ENCODE data around the gene TBCD. TPM values are rescaled to one million over a fixed set of nuclear protein-coding genes. Genes with fewer than 3 reads are reported as not detected.

Gene TBCD
- total RNA-seq, 2 donors from 2014 or later: 55.0 to 55.5 TPM

- Histone ChIP-seq H3K27me3 (replicated peaks; ENCODE audit: insufficient read depth) (no peaks in the 10 kb centered on the region), H3K9me3 (no peaks in the 10 kb centered on the region), H3K27ac (no peak overlapping the region), H3K4me1 (ENCODE audit: control insufficient read depth in 1 of 2, low read depth in 2 of 2) (no peaks in the 10 kb centered on the region), H3K36me3 (peaks cover 15% of the 10 kb centered on the region), H3K4me3 (no peak overlapping the region)
- TF ChIP-seq CTCF (IDR thresholded peaks at IDR 0.05): no peak
- no peak for DNase-seq (ENCODE audit: low spot score)
- no peak for ATAC-seq (ENCODE audit: insufficient number of reproducible peaks, low FRiP score, low read depth)
These were observed 116.0 kb downstream of the TBCD start for GRCh38 chr17:82867763-82868325.

GRCh38 chr17:82868715-82869131, 116.9 kb downstream of the TBCD start:
- TF ChIP-seq CTCF (IDR thresholded peaks at IDR 0.05): no peak
- H3K4me3 ChIP-seq: no peak overlapping the region
- H3K36me3 ChIP-seq: peaks cover 15% of the 10 kb centered on the region
- no peaks in the 10 kb centered on the region for H3K9me3 ChIP-seq
- ATAC-seq (ENCODE audit: insufficient number of reproducible peaks, low FRiP score, low read depth) (no peak), DNase-seq (ENCODE audit: low spot score) (no peak)
- H3K27me3 ChIP-seq (replicated peaks; ENCODE audit: insufficient read depth): no peaks in the 10 kb centered on the region
- H3K27ac ChIP-seq: no peak overlapping the region
- no peaks in the 10 kb centered on the region for H3K4me1 ChIP-seq (ENCODE audit: control insufficient read depth in 1 of 2, low read depth in 2 of 2)

DNA sequence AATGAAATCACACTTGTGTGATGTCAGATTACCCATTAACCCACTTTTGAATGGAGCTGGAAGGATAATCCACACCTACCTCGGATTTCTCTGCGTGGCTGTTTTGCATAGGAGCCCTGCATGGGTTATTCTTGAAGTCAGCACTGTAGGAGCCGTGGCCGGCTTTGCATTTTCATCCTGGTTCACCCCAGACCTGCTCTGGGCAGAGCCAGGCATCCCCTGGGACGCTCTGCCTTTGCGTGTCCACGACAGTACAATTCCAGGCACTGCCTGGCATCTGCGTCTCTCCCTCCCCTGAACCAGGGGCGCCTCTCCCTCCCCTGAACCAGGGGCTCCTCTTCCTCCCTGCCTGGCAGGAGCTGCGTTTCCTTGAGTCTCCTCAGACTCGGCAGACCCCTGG, 117.7 kb downstream of the TBCD start:
- no peak for DNase-seq (ENCODE audit: low spot score)

DNA sequence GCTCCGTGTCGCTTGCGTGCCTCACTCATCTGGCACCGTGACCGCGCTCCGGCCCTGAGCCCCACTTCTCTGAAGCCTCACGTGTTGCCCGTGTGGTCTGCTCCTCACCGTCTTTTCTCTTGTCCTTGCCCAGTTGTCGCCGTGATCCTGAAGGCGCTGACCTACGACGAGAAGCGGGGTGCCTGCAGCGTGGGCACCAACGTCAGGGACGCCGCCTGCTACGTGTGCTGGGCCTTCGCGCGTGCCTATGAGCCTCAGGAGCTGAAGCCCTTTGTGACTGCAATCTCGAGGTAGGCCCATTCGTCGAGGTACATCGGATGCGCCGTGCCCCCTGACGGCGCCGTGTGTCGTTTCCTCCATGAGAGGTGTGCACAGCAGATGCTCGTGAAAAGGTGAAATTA, 118.2 kb downstream of the TBCD start:
- no peak for ATAC-seq (ENCODE audit: insufficient number of reproducible peaks, low FRiP score, low read depth)
- H3K4me1 ChIP-seq (ENCODE audit: control insufficient read depth in 1 of 2, low read depth in 2 of 2): no peaks in the 10 kb centered on the region
- H3K9me3 ChIP-seq: no peaks in the 10 kb centered on the region
- DNase-seq (ENCODE audit: low spot score): no peak
- no peak for TF ChIP-seq CTCF (IDR thresholded peaks at IDR 0.05)
- H3K36me3 ChIP-seq: peaks cover 15% of the 10 kb centered on the region
- no peaks in the 10 kb centered on the region for H3K27me3 ChIP-seq (replicated peaks; ENCODE audit: insufficient read depth)
- H3K27ac ChIP-seq: no peak overlapping the region
- H3K4me3 ChIP-seq: no peak overlapping the region

More for the DNA sequence above, 117.7 kb downstream of the TBCD start:
- H3K9me3 ChIP-seq: no peaks in the 10 kb centered on the region
- ATAC-seq (ENCODE audit: insufficient number of reproducible peaks, low FRiP score, low read depth): no peak
- no peak overlapping the region for H3K4me3 ChIP-seq
- H3K27ac ChIP-seq: no peak overlapping the region
- H3K4me1 ChIP-seq (ENCODE audit: control insufficient read depth in 1 of 2, low read depth in 2 of 2): no peaks in the 10 kb centered on the region
- no peak for TF ChIP-seq CTCF (IDR thresholded peaks at IDR 0.05)
- peaks cover 15% of the 10 kb centered on the region for H3K36me3 ChIP-seq
- no peaks in the 10 kb centered on the region for H3K27me3 ChIP-seq (replicated peaks; ENCODE audit: insufficient read depth)

DNA sequence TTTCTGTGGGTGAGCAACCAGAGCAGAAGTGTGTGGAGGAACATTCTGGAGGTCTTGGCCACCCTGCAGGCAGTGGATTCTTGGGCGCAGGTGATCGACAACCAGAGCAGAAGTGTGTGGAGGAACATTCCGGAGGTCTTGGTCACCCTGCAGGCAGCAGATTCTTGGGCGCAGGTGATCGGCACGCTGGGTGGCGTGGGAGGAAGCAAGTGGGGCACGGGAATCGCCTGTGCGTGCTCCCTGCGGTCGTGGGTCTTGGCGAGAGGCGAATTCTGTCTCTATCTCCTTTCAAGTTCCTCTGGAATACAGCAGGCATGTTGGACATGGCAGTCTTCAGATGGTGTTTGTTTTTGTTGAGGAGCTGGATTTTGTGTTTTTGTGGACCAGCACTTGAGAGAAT, 118.7 kb downstream of the TBCD start:
- no peaks in the 10 kb centered on the region for H3K27me3 ChIP-seq (replicated peaks; ENCODE audit: insufficient read depth)
- no peaks in the 10 kb centered on the region for H3K9me3 ChIP-seq
- H3K4me1 ChIP-seq (ENCODE audit: control insufficient read depth in 1 of 2, low read depth in 2 of 2): no peaks in the 10 kb centered on the region
- DNase-seq (ENCODE audit: low spot score) (no peak), ATAC-seq (ENCODE audit: insufficient number of reproducible peaks, low FRiP score, low read depth) (no peak)
- no peak for TF ChIP-seq CTCF (IDR thresholded peaks at IDR 0.05)
- no peak overlapping the region for H3K4me3 ChIP-seq
- H3K36me3 ChIP-seq: peaks cover 15% of the 10 kb centered on the region
- no peak overlapping the region for H3K27ac ChIP-seq
